Keratinocyte (primary cell): ENCODE data around the gene PCNX1. TPM values are rescaled to one million over a fixed set of nuclear protein-coding genes. Genes with fewer than 3 reads are reported as not detected.
A peak's percentile ranks its signal among the peaks of the same experiment; 100 is the strongest.

Experiments
- DNase-seq: peaks from one replicate; pipeline ENCODE4 v3.0.0-alpha.2; 2011; ENCODE audit warnings: low read depth, missing footprints, low spot score
- FAIRE-seq: peaks from 2 replicates; lab custom pipeline; 2011; peaks lifted over from hg19 to GRCh38; lab: Jason Lieb, UNC
- H2AFZ ChIP-seq: 2 replicates; pipeline ENCODE4 v1.6.0; 2012; ENCODE audit warnings: low read length, control low read depth, inconsistent platforms; ENCODE audit not compliant: control insufficient read depth
- H3K27ac ChIP-seq: 2 replicates; pipeline ENCODE4 v1.5.1; 2011; ENCODE audit warnings: low read length; ENCODE audit not compliant: control insufficient read depth, insufficient read depth
- H3K27me3 ChIP-seq: 3 replicates; pipeline ENCODE4 v1.6.0; 2011; ENCODE audit warnings: low read length; ENCODE audit not compliant: control insufficient read depth, insufficient read depth; ENCODE audit errors: extremely low read depth
- H3K36me3 ChIP-seq, 2 experiments: 2 replicates in 1 of 2; 3 replicates in 1 of 2; pipeline ENCODE4 v1.5.1; 2011; ENCODE audit warnings: low read length in 2 of 2, mild to moderate bottlenecking in 1 of 2; ENCODE audit not compliant: control insufficient read depth in 2 of 2, insufficient read depth in 2 of 2; ENCODE audit errors: extremely low read depth in 1 of 2
- H3K4me1 ChIP-seq: 3 replicates; pipeline ENCODE4 v1.5.1; 2011; ENCODE audit warnings: low read length; ENCODE audit not compliant: control insufficient read depth, insufficient read depth; ENCODE audit errors: extremely low read depth
- H3K4me2 ChIP-seq: 3 replicates; pipeline ENCODE4 v1.6.0; 2011; ENCODE audit warnings: low read depth, low read length; ENCODE audit not compliant: control insufficient read depth, insufficient read depth; ENCODE audit errors: extremely low read depth
- H3K4me3 ChIP-seq, 3 experiments: fragments of 200-600 bp in 1 of 3; sonication (generic) in 1 of 3; 2 replicates in 2 of 3; 3 replicates in 1 of 3; pipeline ENCODE4 v1.5.1; 2011 to 2016; ENCODE audit warnings: low read length in 3 of 3, mild to moderate bottlenecking in 3 of 3, control low read depth in 2 of 3, inconsistent platforms in 1 of 3, low read depth in 1 of 3, mixed read lengths in 1 of 3, mixed run types in 1 of 3, moderate library complexity in 1 of 3; ENCODE audit not compliant: control insufficient read depth in 2 of 3, insufficient read depth in 2 of 3; ENCODE audit errors: extremely low read depth in 1 of 3
- H3K79me2 ChIP-seq: 2 replicates; pipeline ENCODE4 v1.6.0; 2012; ENCODE audit warnings: low read length; ENCODE audit not compliant: control insufficient read depth, insufficient read depth
- H3K9ac ChIP-seq: 3 replicates; pipeline ENCODE4 v1.6.0; 2011; ENCODE audit warnings: low read length; ENCODE audit not compliant: control insufficient read depth, insufficient read depth; ENCODE audit errors: extremely low read depth
- H3K9me1 ChIP-seq: 3 replicates; pipeline ENCODE4 v1.6.0; 2011; ENCODE audit warnings: low read length; ENCODE audit not compliant: control insufficient read depth, insufficient read depth; ENCODE audit errors: extremely low read depth
- H3K9me3 ChIP-seq: 2 replicates; pipeline ENCODE4 v1.5.1; 2012; ENCODE audit warnings: low read depth, low read length; ENCODE audit not compliant: control insufficient read depth
- H4K20me1 ChIP-seq: 3 replicates; pipeline ENCODE4 v1.6.0; 2011; ENCODE audit warnings: low read length; ENCODE audit not compliant: control insufficient read depth, insufficient read depth; ENCODE audit errors: extremely low read depth
- CTCF ChIP-seq, 3 experiments: IDR thresholded peaks in 1 of 3; conservative IDR thresholded peaks in 1 of 3; optimal IDR thresholded peaks in 1 of 3; 2 replicates in 2 of 3; 3 replicates in 1 of 3; pipeline versions ENCODE3 to v1.5.1; 2011; ENCODE audit warnings: low read length in 3 of 3, mild to moderate bottlenecking in 3 of 3, moderate library complexity in 2 of 3, control low read depth in 1 of 3, inconsistent platforms in 1 of 3; ENCODE audit not compliant: insufficient read depth in 2 of 3; ENCODE audit errors: extremely low read depth in 1 of 3
- EZH2 ChIP-seq: IDR thresholded peaks from one replicate; pipeline ENCODE4 v1.6.1; 2012; ENCODE audit warnings: inconsistent platforms, mild to moderate bottlenecking, low read length, moderate library complexity
- dilution Hi-C: fragments of 300-500 bp; cut with MboI; formaldehyde crosslinking; loops from one replicate; pipeline ENCODE4 v1.7.0; 2020; ENCODE audit warnings: low sequenced_read_pairs; ENCODE audit not compliant: extremely low pct_ligation_motif_present
- polyA plus RNA-seq, 5 experiments: library from polyadenylated mRNA; depleted of rRNA in 3 of 5; stranded (reverse) in 3 of 5; stranded (forward) in 1 of 5; unstranded in 1 of 5; fragments of >200 nt; gene quantifications; 1 replicate in 1 of 5; 2 replicates in 3 of 5; 3 replicates in 1 of 5; pipeline versions ENCODE4 v1.2.1 to v1.2.3, GENCODE V29; 2011 to 2012; ENCODE audit warnings: missing spikeins in 2 of 5, low read depth in 1 of 5, low replicate concordance in 1 of 5

The PCNX1 gene
- polyA plus RNA-seq, 1 donor (not counting 4 experiments of a cell fraction or from before 2014, with no cell fraction given): 39.8 TPM

- FAIRE-seq (peak; percentile 51), DNase-seq (no peak)
- dilution Hi-C loops: no loop called here
- H3K4me1 ChIP-seq: peaks cover 32% of the 10 kb centered on the region
- H3K27me3 ChIP-seq: no peaks in the 10 kb centered on the region
- H3K79me2 ChIP-seq: peaks cover 95% of the 10 kb centered on the region
- peaks cover 13% of the 10 kb centered on the region for H4K20me1 ChIP-seq
- H2AFZ ChIP-seq: no peak overlapping the region
- no peak overlapping the region for H3K4me3 ChIP-seq
- no peaks in the 10 kb centered on the region for H3K9me3 ChIP-seq
- H3K9ac ChIP-seq: no peak overlapping the region
- no peak overlapping the region for H3K27ac ChIP-seq
- no peak overlapping the region for H3K4me2 ChIP-seq
- no peak for TF ChIP-seq CTCF (optimal IDR thresholded peaks at IDR 0.05 in 1 of 3, IDR thresholded peaks at IDR 0.05 in 1 of 3, conservative IDR thresholded peaks at IDR 0.05 in 1 of 3; ENCODE audit: extremely low read depth in 1 of 3, insufficient read depth in 2 of 3, low read length in 3 of 3)
- no peak for TF ChIP-seq EZH2
- peaks cover 1 to 2% of the 10 kb centered on the region in 2 experiments for H3K36me3 ChIP-seq
- H3K9me1 ChIP-seq: no peaks in the 10 kb centered on the region
Measured at GRCh38 chr14:70917633-70918032, 10.4 kb downstream of the PCNX1 start.

- Histone ChIP-seq H3K4me1 (peaks cover 32% of the 10 kb centered on the region), H3K79me2 (peaks cover 95% of the 10 kb centered on the region), H3K27ac (no peak overlapping the region), H2AFZ (no peak overlapping the region), H4K20me1 (peaks cover 17% of the 10 kb centered on the region), H3K4me2 (peak overlapping the region; percentile 19), H3K4me3 (no peak overlapping the region), H3K27me3 (no peaks in the 10 kb centered on the region), H3K9me1 (no peaks in the 10 kb centered on the region), H3K36me3 (peaks cover 0 to 1% of the 10 kb centered on the region in 2 experiments), H3K9me3 (no peaks in the 10 kb centered on the region), H3K9ac (no peak overlapping the region)
- FAIRE-seq: peak; percentile 90
- no peak for DNase-seq
- no peak for TF ChIP-seq CTCF (optimal IDR thresholded peaks at IDR 0.05 in 1 of 3, IDR thresholded peaks at IDR 0.05 in 1 of 3, conservative IDR thresholded peaks at IDR 0.05 in 1 of 3; ENCODE audit: extremely low read depth in 1 of 3, insufficient read depth in 2 of 3, low read length in 3 of 3)
- no peak for TF ChIP-seq EZH2
- dilution Hi-C loops: no loop called here
Measured at GRCh38 chr14:70919774-70920173, 12.5 kb downstream of the PCNX1 start.
